ENCODE data around the gene TEX11. TPM values are rescaled to one million over a fixed set of nuclear protein-coding genes. Genes with fewer than 3 reads are reported as not detected.

TEX11 gene
- total and polyA plus RNA-seq, 2 of the 13 experiments (the other 11 are each of a cell fraction or from before 2014, with no cell fraction given) = not detected

DNA sequence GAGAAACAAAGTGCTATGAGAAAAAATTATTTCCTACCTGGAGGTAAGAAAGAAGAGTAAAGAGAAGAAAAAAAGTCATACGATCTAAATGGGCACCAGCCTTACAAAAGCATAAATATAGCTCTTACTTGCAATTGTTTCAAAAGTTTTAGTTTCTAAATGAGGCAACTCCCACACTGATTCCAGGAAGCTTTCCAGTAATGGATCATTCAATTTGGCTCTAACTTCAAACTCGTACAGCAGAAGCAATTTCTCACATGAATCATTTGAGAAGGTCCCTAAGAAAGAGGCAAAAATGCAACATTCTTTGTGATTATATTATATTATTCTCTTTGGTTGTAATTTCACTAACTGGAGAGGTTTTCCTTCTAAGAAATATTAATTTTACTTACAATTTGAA is 354.0 kb downstream of the TEX11 start (continued):
- TF ChIP-seq, protein P1, sequence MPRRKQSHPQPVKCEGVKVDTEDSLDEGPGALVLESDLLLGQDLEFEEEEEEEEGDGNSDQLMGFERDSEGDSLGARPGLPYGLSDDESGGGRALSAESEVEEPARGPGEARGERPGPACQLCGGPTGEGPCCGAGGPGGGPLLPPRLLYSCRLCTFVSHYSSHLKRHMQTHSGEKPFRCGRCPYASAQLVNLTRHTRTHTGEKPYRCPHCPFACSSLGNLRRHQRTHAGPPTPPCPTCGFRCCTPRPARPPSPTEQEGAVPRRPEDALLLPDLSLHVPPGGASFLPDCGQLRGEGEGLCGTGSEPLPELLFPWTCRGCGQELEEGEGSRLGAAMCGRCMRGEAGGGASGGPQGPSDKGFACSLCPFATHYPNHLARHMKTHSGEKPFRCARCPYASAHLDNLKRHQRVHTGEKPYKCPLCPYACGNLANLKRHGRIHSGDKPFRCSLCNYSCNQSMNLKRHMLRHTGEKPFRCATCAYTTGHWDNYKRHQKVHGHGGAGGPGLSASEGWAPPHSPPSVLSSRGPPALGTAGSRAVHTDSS (CRISPR knock-in tag; conservative IDR thresholded peaks at IDR 0.05) = no peak
- TF ChIP-seq ZNF33A (CRISPR knock-in tag; IDR thresholded peaks at IDR 0.05; ENCODE audit: borderline replicate concordance) = no peak
- TF ChIP-seq ZBTB3 (CRISPR knock-in tag; IDR thresholded peaks at IDR 0.05; ENCODE audit: borderline replicate concordance, low read depth) = no peak
- TF ChIP-seq ZNF850 (CRISPR knock-in tag; conservative IDR thresholded peaks at IDR 0.05) = no peak
- TF ChIP-seq DR1 (CRISPR knock-in tag; IDR thresholded peaks at IDR 0.05) = no peak
- no peak for TF ChIP-seq MAFF (IDR thresholded peaks at IDR 0.05; ENCODE audit: low read depth, low read length)

DNA sequence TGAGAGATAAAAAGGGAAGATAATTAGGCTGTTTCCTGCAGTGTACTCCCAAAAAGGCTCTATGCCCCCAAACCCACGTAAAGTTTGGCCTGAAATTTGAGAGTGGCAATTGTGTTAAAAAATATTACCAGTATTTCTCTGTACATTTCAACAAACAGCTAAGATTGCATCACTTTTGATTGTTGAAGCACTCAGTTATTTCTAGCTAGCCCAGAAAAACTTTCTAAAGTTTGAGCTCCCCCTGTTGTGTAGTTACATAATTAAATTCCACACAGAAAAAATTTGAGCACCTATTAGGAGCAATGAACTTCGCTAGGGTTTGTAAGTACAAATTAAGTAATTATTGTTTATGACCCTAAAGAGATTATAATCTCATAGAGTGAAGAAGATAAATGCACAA is 354.4 kb downstream of the TEX11 start:
- DNase-seq (ENCODE audit: low spot score) = peak; percentile 16
- no peak overlapping the region for H3K27ac ChIP-seq (ENCODE audit: extremely low read length, insufficient read depth, low read length)

More for the DNA sequence above, 354.4 kb downstream of the TEX11 start:
- ATAC-seq (no peak), FAIRE-seq (no peak)
- Histone ChIP-seq H2AFZ (ENCODE audit: low read length) (no peak overlapping the region), H3K4me1 (ENCODE audit: insufficient read depth, low read length) (peaks cover 8% of the 10 kb centered on the region; the same call in 1 of the 2 replicates), H3K36me3 (replicated peaks in 1 of 2; ENCODE audit: control insufficient read depth in 1 of 2, insufficient read depth in 2 of 2, low read length in 2 of 2) (no peaks in the 10 kb centered on the region), H3K79me2 (ENCODE audit: insufficient read depth, low read length) (no peaks in the 10 kb centered on the region), H3K27me3 (ENCODE audit: control insufficient read depth in 1 of 2, insufficient read depth in 2 of 2, low read length in 2 of 2) (no peaks in the 10 kb centered on the region), H3K9me3 (ENCODE audit: low read length) (no peaks in the 10 kb centered on the region), H3K4me2 (ENCODE audit: low read depth, low read length) (no peak overlapping the region), H3K4me3 (replicated peaks in 1 of 3; ENCODE audit: insufficient read depth in 1 of 3, low read depth in 2 of 3, low read length in 3 of 3) (no peak overlapping the region), H3K9ac (ENCODE audit: insufficient read depth, low read depth, low read length) (no peak overlapping the region), H4K20me1 (ENCODE audit: insufficient read depth, low read length) (no peaks in the 10 kb centered on the region)
- intact Hi-C loops (cut with micrococcal nuclease; ENCODE audit: unreplicated experiment) (loop anchor here (2.0 kb wide), 1 partner anchor 99 kb away; no protein-coding TSS in a partner anchor), in situ Hi-C loops (cut with HindIII; ENCODE audit: extremely low pct_ligation_motif_present, low pct_unique_long_range_greater_than_20kb) (loop anchor here (5.0 kb wide), 1 partner anchor 102 kb away; no protein-coding TSS in a partner anchor)
- ChIA-PET CTCF (ENCODE audit: low intra/inter-chr PET ratio, low total read pairs) (interaction anchor here (1.3 kb wide), 1 partner anchor 100 kb away, joined by 5 read pairs; no protein-coding TSS in a partner anchor), POLR2A (no interaction called here)
- whole genome bisulfite sequencing (ENCODE audit: low lambda C conversion rate) = 34% methylated on average over 2 of the region's 2 CpGs
- no TSS peak for BruUV-seq (replicated peaks)
- TF ChIP-seq STAG1 (CRISPR knock-in tag; IDR thresholded peaks at IDR 0.05) = peak; percentile 40
- peak; percentile 71 for TF ChIP-seq CEBPG (CRISPR knock-in tag; IDR thresholded peaks at IDR 0.05)
- TF ChIP-seq KAT2B (IDR thresholded peaks at IDR 0.05; ENCODE audit: borderline replicate concordance, low read depth, low read length) = no peak
- TF ChIP-seq ZNF3 (CRISPR knock-in tag; IDR thresholded peaks at IDR 0.05) = 0 out of 2 replicates have a peak, but pooled peaks have one; percentile 39
- peak; percentile 15; the same call in 1 of the 2 replicates for TF ChIP-seq CTCF (CRISPR knock-in tag; IDR thresholded peaks at IDR 0.05)
- no peak for TF ChIP-seq ZBTB3 (CRISPR knock-in tag; IDR thresholded peaks at IDR 0.05; ENCODE audit: borderline replicate concordance, low read depth)
- peak; percentile 58; the same call in 1 of the 2 replicates for TF ChIP-seq CEBPB (IDR thresholded peaks at IDR 0.05; ENCODE audit: borderline replicate concordance, low read depth, low read length)
- TF ChIP-seq ATF4 (CRISPR knock-in tag; IDR thresholded peaks at IDR 0.05) = peak in 1 of 2 experiments; percentile 68; a peak in 2 of 4 replicates
- 0 out of 2 replicates have a peak, but pooled peaks have one; percentile 8 for TF ChIP-seq SMC3 (IDR thresholded peaks at IDR 0.05; ENCODE audit: low read length)
